Right lobe of liver (tissue), 4 donors: Measurements from ENCODE around the gene SIRPA.

Experiments used
- CTCF ChIP-seq, 4 donors: fragments of 200-600 bp in 3 of 4; fragments of 450-650 bp in 1 of 4; IDR thresholded peaks; one replicate each; pipeline versions ENCODE4 v1.5.1 to v1.8.0; 2016 to 2022; ENCODE audit warnings: antibody characterized with exemption in 4 of 4, mild to moderate bottlenecking in 2 of 4
- POLR2A ChIP-seq: fragments of 450-650 bp; IDR thresholded peaks from one replicate; pipeline ENCODE4 v1.6.1; 2017; ENCODE audit warnings: antibody characterized with exemption, mild to moderate bottlenecking
- donor health status: DM: no; HTN: no; CAD: no.
- donor health status: DM: no; HTN: no; CAD: no.
- donor health status: DM: no; HTN: yes; CAD: no.

DNA sequence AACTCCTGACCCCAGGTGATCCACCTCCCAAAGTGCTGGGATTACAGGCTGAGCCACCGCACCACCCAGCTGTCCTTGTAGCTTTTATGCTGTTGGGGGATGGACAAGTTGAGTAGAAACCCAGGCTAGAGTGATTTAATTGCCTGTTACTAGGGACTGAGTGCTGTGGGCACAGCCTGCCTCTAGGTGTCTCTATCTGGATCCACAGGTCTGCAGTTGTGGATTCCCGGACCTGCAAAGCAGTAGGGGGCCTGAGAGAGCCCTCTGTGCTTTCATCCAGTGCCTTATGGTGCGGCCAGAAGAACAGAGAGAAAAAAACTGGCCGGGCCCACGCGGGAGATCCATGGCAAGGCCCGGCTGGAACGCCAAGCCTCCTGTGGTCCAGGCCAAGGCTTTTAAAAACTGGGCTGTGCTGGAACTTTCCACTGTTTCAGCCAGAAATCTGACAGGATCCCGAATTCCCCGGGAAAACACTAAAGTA is 5.2 kb downstream of the SIRPA start:
- TF ChIP-seq CTCF (IDR thresholded peaks at IDR 0.05), result peak; percentile 48 to 58 (median 53)
- TF ChIP-seq POLR2A, result no peak
